HUES64 (cell line): ENCODE measurements around the gene ATRIP.

Experiments used
- H3K27ac ChIP-seq: 2 replicates; pipeline ENCODE4 v1.7.0; 2013; ENCODE audit warnings: low read depth, low read length, inconsistent platforms
- H3K27me3 ChIP-seq: 2 replicates; pipeline ENCODE4 v1.6.1; 2013; ENCODE audit warnings: mild to moderate bottlenecking, low read length; ENCODE audit not compliant: insufficient read depth
- H3K36me3 ChIP-seq: 2 replicates; pipeline ENCODE4 v1.6.1; 2013; ENCODE audit warnings: mild to moderate bottlenecking, low read length; ENCODE audit not compliant: insufficient read depth
- H3K4me1 ChIP-seq: 2 replicates; pipeline ENCODE4 v1.6.1; 2013; ENCODE audit warnings: mild to moderate bottlenecking, low read length, moderate library complexity; ENCODE audit not compliant: insufficient read depth
- H3K4me3 ChIP-seq: 2 replicates; pipeline ENCODE4 v1.5.1; 2013; ENCODE audit warnings: mild to moderate bottlenecking, low read length, moderate library complexity
- H3K9ac ChIP-seq: 2 replicates; pipeline ENCODE4 v1.6.1; 2013; ENCODE audit warnings: mild to moderate bottlenecking, low read depth, low read length
- H3K9me3 ChIP-seq: 2 replicates; pipeline ENCODE4 v1.6.1; 2013; ENCODE audit warnings: low read depth, low read length; ENCODE audit not compliant: insufficient read depth
- WGBS: fragments of 150-250, 120-280 bp; methylation state at CpG from one replicate; pipeline ENCODE4 v1.1.7; 2013; ENCODE audit warnings: missing lambda C conversion rate; 5-methylcytosine and 5-hydroxymethylcytosine counted together

ATRIP gene

DNA sequence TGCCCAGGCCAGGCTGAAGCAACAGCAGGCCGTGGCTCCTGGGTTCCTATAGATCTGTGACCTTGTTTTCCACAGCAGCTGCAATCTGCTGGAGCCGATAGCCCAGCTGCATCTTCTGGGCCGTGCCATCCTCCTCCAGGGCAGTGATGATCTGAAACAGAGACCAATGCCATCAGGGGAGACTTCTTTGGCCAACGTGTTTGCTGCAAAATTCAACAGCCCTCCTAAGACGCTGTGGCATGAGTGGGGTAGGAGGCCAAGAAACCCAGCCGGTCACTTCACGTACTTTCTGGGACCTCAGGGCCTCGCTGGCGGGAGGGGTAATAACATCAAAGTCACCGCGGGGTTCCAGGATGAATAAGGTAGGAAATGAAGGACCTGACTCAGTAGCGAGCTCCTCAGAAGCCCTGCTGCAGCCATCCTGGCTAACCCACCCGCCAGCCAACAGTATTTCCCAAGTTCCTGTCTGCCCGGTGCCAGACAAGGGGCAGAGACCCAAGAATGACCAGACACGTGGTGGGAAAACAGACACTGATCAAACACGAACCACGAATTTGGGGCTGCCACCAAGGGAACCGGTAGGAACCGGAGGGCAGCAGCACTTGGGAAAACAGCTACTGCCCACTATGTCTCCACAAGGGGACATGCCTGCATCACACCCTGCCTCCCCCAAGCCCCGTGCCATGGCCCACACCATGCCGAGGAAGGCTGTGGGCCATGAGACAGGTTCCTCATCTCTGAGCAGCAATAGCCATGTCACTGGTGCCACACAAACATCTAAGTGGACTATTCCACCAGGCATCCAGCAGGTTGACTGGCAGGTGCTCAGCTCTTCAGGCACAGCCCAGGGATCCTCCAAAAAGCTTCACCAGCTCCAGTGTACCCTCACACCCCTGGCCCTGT is 41.8 kb upstream of the ATRIP start:
- H3K9me3 ChIP-seq, result no peaks in the 10 kb centered on the region
- H3K4me1 ChIP-seq, result no peaks in the 10 kb centered on the region
- H3K27me3 ChIP-seq, result no peaks in the 10 kb centered on the region
- peaks cover 70% of the 10 kb centered on the region for H3K36me3 ChIP-seq
- H3K4me3 ChIP-seq, result no peak overlapping the region
- 94% methylated on average over 21 of the region's 21 CpGs for WGBS
- no peak overlapping the region for H3K9ac ChIP-seq
- no peak overlapping the region for H3K27ac ChIP-seq

DNA sequence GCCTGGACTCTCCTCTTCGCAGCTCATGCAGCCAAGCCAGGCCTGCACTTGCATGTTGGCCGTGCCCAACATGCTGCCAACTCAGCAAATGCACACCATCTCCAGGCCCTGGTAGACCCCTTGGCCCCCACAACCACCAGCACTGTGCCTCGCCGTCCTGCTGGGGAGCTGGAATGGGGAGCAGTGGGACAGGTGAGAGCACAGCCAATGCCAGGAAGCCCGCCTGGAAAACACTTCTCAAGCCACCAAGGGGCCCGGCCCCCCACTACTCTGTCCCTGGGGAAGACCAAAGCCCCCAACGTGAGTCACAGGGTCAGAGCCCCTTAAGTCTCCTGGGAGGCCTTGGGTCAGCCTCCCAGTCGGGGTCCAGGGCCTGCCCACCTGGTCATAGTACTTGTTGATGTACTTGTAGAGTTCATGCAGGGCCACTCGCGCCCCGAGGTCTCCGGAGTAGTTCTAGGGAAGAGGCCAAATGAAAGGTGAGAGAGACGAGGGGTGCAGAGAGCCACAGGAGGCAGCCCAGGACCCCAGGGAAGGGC is 41.1 kb upstream of the ATRIP start:
- Histone ChIP-seq H3K9me3 (no peaks in the 10 kb centered on the region), H3K4me3 (no peak overlapping the region), H3K27ac (no peak overlapping the region), H3K27me3 (no peaks in the 10 kb centered on the region), H3K4me1 (no peaks in the 10 kb centered on the region), H3K9ac (no peak overlapping the region), H3K36me3 (peaks cover 78% of the 10 kb centered on the region)
- 94% methylated on average over 13 of the region's 13 CpGs for WGBS

GRCh38 chr3:48405971-48406370 is 40.6 kb upstream of the ATRIP start:
- H3K4me3 ChIP-seq, result no peak overlapping the region
- no peaks in the 10 kb centered on the region for H3K4me1 ChIP-seq
- peaks cover 83% of the 10 kb centered on the region for H3K36me3 ChIP-seq
- no peaks in the 10 kb centered on the region for H3K27me3 ChIP-seq
- no peak overlapping the region for H3K9ac ChIP-seq
- 100% methylated on average over 1 of the region's 1 CpG for WGBS
- no peak overlapping the region for H3K27ac ChIP-seq
- H3K9me3 ChIP-seq, result no peaks in the 10 kb centered on the region

DNA sequence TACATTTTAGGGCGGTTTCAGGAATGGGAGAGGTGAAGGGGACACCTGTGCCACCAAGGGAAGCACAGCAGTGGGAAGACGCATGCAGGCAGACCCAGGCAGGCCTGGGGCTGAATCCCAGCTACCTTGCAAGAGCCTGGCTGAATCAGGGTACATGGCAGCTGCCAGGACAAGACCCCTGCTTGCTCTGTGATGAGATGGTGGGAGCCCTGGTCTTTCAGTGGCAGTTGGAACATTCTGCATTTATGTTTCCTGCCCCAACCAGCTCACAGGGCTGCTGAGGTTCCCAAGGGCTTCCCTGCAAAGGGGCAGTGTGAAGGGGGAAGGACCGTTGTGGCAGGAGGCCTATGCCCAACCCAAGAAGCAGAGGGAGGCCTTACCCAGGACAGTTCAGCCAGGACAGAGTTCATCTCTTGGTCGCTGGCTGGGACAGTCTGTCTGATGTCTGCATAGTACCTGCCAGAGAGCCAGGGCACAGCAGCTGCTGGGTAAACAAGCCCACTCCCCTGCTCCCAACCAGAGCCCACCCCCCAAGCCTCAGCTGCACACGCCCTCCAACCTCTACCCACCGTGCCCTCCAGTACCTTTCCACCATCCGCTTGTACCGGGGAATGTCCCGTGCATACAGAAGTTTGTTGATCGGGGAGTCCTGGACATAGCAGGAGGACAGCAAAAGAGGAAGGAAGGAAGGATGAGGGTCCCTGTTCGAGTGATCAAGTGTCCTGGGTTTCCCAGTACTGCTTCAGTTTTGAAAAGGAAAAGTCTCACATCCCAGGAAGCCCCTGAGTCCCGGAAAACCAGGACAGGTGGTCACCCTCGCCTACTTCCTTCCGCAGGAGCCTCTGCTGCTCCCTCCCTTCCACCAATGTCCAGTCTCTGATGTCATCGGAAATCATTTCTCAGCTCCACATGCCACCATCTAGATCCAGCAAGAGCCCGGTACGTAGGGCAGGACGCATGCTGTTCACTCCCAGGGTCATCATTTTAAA is 39.8 kb upstream of the ATRIP start:
- Histone ChIP-seq H3K27me3 (no peaks in the 10 kb centered on the region), H3K4me1 (no peaks in the 10 kb centered on the region), H3K27ac (no peak overlapping the region), H3K36me3 (peaks cover 91% of the 10 kb centered on the region), H3K4me3 (no peak overlapping the region), H3K9ac (no peak overlapping the region), H3K9me3 (no peaks in the 10 kb centered on the region)
- WGBS, result 95% methylated on average over 18 of the region's 18 CpGs

DNA sequence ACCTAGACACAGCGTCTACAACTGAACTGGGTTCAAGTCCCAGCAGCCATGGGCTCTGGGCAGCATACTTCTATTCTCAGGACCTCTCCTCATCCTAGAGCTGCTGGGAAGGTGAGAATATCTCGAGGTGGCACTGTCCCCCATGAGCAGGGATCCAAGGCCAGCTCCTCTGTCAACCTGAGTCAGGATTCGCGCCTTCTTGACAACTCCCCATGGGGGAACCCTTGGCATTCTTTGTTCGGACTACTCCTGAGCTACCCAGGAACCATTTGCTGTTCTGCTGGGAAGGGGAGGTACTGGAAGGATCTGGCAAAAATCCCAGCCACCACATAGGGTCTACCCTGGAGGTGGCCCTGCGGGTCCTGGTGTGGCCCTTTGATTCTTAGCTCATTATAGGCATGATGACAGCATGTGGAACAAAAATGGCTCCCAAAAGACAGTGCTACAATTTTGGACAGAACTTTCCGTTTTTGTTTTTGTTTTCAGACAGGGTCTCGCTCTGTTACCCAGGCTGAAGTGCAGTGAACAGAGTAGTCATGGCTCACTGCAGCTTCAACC is 38.9 kb upstream of the ATRIP start:
- Histone ChIP-seq H3K9ac (no peak overlapping the region), H3K4me1 (no peaks in the 10 kb centered on the region), H3K9me3 (no peaks in the 10 kb centered on the region), H3K27me3 (no peaks in the 10 kb centered on the region), H3K36me3 (peaks cover 97% of the 10 kb centered on the region), H3K4me3 (no peak overlapping the region), H3K27ac (no peak overlapping the region)
- WGBS, result 93% methylated on average over 8 of the region's 8 CpGs

GRCh38 chr3:48408823-48409281 is 37.7 kb upstream of the ATRIP start:
- Histone ChIP-seq H3K4me1 (no peaks in the 10 kb centered on the region), H3K36me3 (peaks cover 98% of the 10 kb centered on the region), H3K9ac (no peak overlapping the region), H3K9me3 (no peaks in the 10 kb centered on the region), H3K27me3 (no peaks in the 10 kb centered on the region), H3K27ac (no peak overlapping the region), H3K4me3 (no peak overlapping the region)
- WGBS, result 86% methylated on average over 4 of the region's 4 CpGs

DNA sequence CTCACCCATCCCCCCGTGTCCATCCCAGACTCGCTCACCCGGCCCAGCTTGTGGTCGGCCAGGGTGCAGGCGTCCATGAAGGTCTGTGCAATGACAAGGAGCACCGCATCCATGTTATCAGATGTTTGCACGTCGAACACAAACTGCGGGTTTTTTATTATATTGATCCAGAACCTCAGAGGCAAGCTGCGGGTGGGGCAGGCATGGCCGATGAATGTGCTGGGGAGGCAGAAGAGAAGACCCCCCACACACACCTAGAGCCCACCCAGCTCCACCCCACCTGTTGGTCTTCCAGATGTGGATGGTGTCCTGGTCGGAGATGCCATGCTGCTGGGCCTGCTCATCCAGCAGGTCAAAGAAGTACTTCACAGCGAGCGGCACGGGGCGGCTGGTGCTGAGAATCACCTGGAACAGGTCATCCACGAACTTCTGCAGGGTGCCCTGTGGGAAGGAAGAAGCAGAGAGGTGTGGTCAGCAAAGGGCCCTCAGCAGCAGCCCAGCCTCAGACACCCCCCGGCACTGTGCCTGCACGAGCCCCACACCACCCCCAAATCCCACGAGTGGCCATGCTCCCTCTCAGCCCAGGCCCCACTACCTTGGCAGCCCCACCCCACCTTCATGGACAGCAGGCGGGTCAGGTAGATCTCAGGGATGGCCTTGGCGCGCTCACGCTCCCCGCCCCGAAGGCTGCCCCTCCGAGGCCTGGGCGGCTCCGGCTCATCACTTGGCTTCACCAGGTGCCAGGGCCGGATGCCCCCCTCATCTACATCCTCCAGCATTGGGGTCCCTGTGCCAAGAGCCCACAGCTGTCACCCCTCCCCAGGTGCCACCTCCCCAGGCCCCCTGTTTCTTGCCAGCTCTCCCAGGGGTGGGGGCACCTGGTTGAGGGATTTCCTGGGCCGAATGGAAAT is 37.0 kb upstream of the ATRIP start:
- no peaks in the 10 kb centered on the region for H3K27me3 ChIP-seq
- WGBS, result 95% methylated on average over 31 of the region's 31 CpGs
- no peak overlapping the region for H3K4me3 ChIP-seq
- H3K36me3 ChIP-seq, result peaks cover 98% of the 10 kb centered on the region
- no peaks in the 10 kb centered on the region for H3K4me1 ChIP-seq
- no peak overlapping the region for H3K9ac ChIP-seq
- no peak overlapping the region for H3K27ac ChIP-seq
- H3K9me3 ChIP-seq, result no peaks in the 10 kb centered on the region

GRCh38 chr3:48410205-48411040 is 36.1 kb upstream of the ATRIP start:
- H3K4me3 ChIP-seq, result no peak overlapping the region
- H3K36me3 ChIP-seq, result peaks cover 98% of the 10 kb centered on the region
- no peak overlapping the region for H3K9ac ChIP-seq
- no peaks in the 10 kb centered on the region for H3K9me3 ChIP-seq
- 94% methylated on average over 16 of the region's 16 CpGs for WGBS
- no peak overlapping the region for H3K27ac ChIP-seq
- H3K4me1 ChIP-seq, result no peaks in the 10 kb centered on the region
- H3K27me3 ChIP-seq, result no peaks in the 10 kb centered on the region

GRCh38 chr3:48411041-48411588 is 35.4 kb upstream of the ATRIP start:
- peaks cover 98% of the 10 kb centered on the region for H3K36me3 ChIP-seq
- no peak overlapping the region for H3K27ac ChIP-seq
- no peaks in the 10 kb centered on the region for H3K4me1 ChIP-seq
- H3K27me3 ChIP-seq, result no peaks in the 10 kb centered on the region
- no peak overlapping the region for H3K4me3 ChIP-seq
- no peak overlapping the region for H3K9ac ChIP-seq
- 93% methylated on average over 9 of the region's 9 CpGs for WGBS
- H3K9me3 ChIP-seq, result no peaks in the 10 kb centered on the region
